C4-2B (cell line): Measurements from ENCODE around the gene NR1H4.

ENCODE experiments used
- H3K27ac ChIP-seq: fragments of 450-650 bp; 2 replicates; pipeline ENCODE4 v1.5.1; 2017
- CTCF ChIP-seq: fragments of 450-650 bp; conservative IDR thresholded peaks from 2 replicates; pipeline ENCODE4 v1.5.1; 2017; ENCODE audit warnings: mild to moderate bottlenecking
- ZFX ChIP-seq: fragments of 450-650 bp; IDR thresholded peaks from 2 replicates; pipeline ENCODE4 v1.6.1; 2017

Gene NR1H4

DNA sequence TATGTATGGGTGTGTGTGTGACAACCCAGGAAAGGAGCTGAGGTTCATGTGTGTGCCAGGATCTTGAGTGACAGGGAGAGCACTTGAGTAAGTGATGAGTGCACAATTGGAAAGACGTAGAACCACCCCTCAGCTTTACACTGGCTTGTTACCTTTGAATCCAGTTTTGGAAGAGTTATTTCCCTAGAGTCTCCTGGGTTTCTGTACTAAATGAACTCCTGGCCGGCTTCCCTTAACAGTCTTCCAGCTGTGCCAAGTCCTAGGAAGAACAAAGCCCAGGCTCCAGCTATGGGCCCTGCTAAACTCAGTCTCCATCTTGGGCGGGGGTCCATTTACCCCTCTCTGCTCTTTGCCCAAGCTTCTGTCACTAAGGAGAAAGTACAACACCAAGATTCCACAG lies 19.7 kb upstream of the NR1H4 start:
- TF ChIP-seq ZFX (no peak), CTCF (no peak)
- H3K27ac ChIP-seq = no peak overlapping the region

GRCh38 chr12:100455896-100456295 lies 17.8 kb upstream of the NR1H4 start:
- TF ChIP-seq ZFX (no peak), CTCF (no peak)
- no peak overlapping the region for H3K27ac ChIP-seq

GRCh38 chr12:100458191-100458590 lies 15.5 kb upstream of the NR1H4 start:
- H3K27ac ChIP-seq = no peak overlapping the region
- TF ChIP-seq ZFX (no peak), CTCF (no peak)

- TF ChIP-seq CTCF = no peak
- TF ChIP-seq ZFX = no peak
- no peak overlapping the region for H3K27ac ChIP-seq
Observed at GRCh38 chr12:100460702-100461101, 13.0 kb upstream of the NR1H4 start.

DNA sequence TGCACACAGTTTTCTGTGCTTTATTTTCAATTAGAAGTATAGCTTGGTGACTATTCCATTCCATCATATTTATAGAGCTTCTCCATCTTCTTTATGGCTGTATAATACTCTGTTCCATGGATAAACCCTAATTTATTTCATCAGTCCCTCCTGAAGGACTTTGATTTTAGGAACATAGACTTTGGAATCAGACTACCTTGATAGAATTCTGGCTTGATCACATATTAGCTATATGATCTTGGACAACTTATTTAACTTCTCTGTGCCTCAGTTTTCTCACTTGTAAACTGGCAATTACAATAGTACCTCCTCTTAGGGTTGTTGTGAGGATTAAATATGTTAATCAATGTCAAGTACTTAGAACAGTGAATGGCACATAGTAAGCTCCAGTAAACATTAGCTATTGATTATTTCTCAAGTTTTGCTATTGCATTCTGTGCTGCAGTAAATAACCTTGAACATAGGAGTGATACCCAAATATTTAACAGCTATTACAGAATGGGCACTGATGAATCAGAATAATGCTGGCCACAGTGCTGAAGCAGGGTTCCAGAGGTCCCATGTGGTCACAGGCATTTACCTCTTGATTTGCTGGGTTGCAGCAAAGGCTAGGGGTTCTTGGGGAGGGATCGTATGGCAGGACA lies 12.2 kb upstream of the NR1H4 start:
- TF ChIP-seq CTCF (no peak), ZFX (no peak)
- H3K27ac ChIP-seq = no peak overlapping the region

DNA sequence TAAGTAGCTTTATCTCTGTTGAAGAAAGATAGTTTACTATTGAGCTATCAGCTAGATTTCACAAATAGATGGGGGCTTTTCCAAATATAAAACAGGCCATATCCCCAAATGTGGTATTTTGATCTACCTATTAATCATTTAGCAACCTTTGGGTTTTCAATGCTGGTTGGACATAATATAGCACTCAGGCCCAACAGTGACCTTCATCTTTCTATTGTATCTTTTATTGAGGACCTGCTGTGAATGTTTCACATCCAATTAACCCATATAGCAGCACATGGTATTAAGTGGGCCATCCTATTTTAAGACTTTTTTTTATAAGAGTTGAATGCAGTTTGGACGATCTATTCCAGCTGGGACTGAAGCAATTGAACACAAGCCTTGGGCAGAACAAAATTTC lies 10.0 kb upstream of the NR1H4 start:
- no peak for TF ChIP-seq CTCF
- TF ChIP-seq ZFX = no peak
- H3K27ac ChIP-seq = no peak overlapping the region

DNA sequence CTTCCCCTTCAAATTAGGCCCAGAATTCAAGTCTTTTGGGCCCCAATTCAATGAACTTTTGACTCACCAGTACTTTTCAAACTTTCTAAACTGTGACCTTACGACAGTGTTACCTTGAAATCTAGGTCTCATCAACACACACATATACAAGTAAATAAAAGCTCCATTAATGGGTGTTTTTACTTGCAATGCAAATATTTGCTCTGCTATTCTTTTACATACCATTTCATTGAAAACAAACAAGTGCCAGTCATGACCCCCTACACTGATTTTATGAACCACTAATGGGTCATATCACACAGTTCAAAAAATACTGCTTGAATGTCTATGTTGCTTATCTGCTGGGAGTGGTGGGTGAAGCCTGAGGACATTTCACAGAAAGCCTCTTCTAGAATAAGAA lies 9.1 kb upstream of the NR1H4 start:
- no peak overlapping the region for H3K27ac ChIP-seq
- no peak for TF ChIP-seq CTCF
- no peak for TF ChIP-seq ZFX
